BLaER1 (cell line): ENCODE results near the gene SCLY.
"Not testable (repeated sequence)": the region's sequence is repeated elsewhere in the genome, so short reads cannot be mapped to it uniquely, and the experiment has no call there.

Experiments used
- H3K27ac ChIP-seq: shearing (Covaris generic); formaldehyde crosslinking; 2 replicates; pipeline ENCODE4 v1.8.1; 2022
- H3K27me3 ChIP-seq: shearing (Covaris generic); formaldehyde crosslinking; 2 replicates; pipeline ENCODE4 v1.8.1; 2022
- H3K36me3 ChIP-seq: shearing (Covaris generic); formaldehyde crosslinking; 2 replicates; pipeline ENCODE4 v1.8.1; 2022
- H3K4me1 ChIP-seq: shearing (Covaris generic); formaldehyde crosslinking; 2 replicates; pipeline ENCODE4 v1.8.1; 2022
- H3K4me2 ChIP-seq: shearing (Covaris generic); formaldehyde crosslinking; 2 replicates; pipeline ENCODE4 v1.8.1; 2022
- H3K4me3 ChIP-seq: shearing (Covaris generic); formaldehyde crosslinking; 2 replicates; pipeline ENCODE4 v1.8.1; 2022
- H3K9ac ChIP-seq: shearing (Covaris generic); formaldehyde crosslinking; 2 replicates; pipeline ENCODE4 v1.8.1; 2022
- H3K9me3 ChIP-seq: shearing (Covaris generic); formaldehyde crosslinking; 2 replicates; pipeline ENCODE4 v1.8.1; 2022
- H4K20me1 ChIP-seq: shearing (Covaris generic); formaldehyde crosslinking; 2 replicates; pipeline ENCODE4 v1.8.1; 2022
- Cebpa-rat ChIP-seq: shearing (Covaris generic); IDR thresholded peaks from 2 replicates; pipeline ENCODE4 v1.8.1; 2022

Gene SCLY

GRCh38 chr2:238039151-238039550 lies 21.6 kb upstream of the SCLY start:
- H3K4me3 ChIP-seq: no peak overlapping the region
- H3K9ac ChIP-seq: no peak overlapping the region
- H3K36me3 ChIP-seq: peaks cover 82% of the 10 kb centered on the region
- no peaks in the 10 kb centered on the region for H3K4me1 ChIP-seq
- H3K9me3 ChIP-seq: no peaks in the 10 kb centered on the region
- no peaks in the 10 kb centered on the region for H3K27me3 ChIP-seq
- no peaks in the 10 kb centered on the region for H4K20me1 ChIP-seq
- H3K27ac ChIP-seq: no peak overlapping the region
- H3K4me2 ChIP-seq: no peak overlapping the region
- no peak for TF ChIP-seq Cebpa-rat

DNA sequence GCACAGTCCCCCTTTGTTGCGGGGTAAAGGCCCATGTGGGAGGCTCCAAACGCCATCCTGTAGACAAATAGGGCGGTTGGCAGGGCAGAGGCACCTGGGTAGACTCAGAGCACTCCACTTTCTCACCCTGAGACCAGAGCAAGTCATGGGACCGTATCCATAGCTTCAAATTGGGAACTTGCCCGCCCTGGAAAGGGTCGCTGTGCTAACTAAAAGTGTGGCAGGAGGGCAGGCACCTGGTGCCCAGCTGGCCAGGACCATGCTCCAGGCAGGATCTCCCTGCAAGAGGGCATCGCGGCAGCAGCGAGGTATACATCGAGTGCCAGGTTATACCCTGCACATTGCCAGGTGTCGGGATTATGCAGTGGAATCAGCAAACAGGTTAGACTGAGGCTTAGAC lies 20.8 kb upstream of the SCLY start:
- Histone ChIP-seq H3K4me1 (no peaks in the 10 kb centered on the region), H3K9ac (no peak overlapping the region), H3K36me3 (peaks cover 77% of the 10 kb centered on the region), H4K20me1 (no peaks in the 10 kb centered on the region), H3K4me2 (no peak overlapping the region), H3K27ac (no peak overlapping the region), H3K9me3 (no peaks in the 10 kb centered on the region), H3K4me3 (no peak overlapping the region), H3K27me3 (no peaks in the 10 kb centered on the region)
- no peak for TF ChIP-seq Cebpa-rat

DNA sequence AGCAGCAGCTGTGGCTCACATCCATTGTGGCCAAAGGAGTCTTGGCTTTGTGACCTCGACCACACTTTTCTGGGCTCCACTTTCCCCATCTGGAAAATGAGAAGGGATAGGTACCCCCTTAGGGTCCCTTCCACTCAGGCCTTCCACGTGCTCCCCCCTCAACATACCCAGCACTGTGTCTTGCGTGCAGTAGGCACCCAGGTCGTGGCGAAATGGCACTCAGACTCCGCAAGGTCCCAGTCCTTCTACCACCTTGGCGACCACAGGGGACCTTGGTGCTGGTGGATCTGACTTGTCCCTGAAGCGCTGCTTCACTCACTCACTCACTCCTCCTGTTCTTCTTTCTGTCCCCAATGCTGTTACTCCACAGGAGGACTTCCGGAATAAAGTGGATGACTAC lies 19.9 kb upstream of the SCLY start:
- no peak overlapping the region for H3K4me3 ChIP-seq
- H3K36me3 ChIP-seq: peaks cover 71% of the 10 kb centered on the region
- H3K9ac ChIP-seq: no peak overlapping the region
- H3K27ac ChIP-seq: no peak overlapping the region
- no peaks in the 10 kb centered on the region for H4K20me1 ChIP-seq
- H3K4me2 ChIP-seq: no peak overlapping the region
- H3K4me1 ChIP-seq: no peaks in the 10 kb centered on the region
- H3K27me3 ChIP-seq: no peaks in the 10 kb centered on the region
- no peaks in the 10 kb centered on the region for H3K9me3 ChIP-seq
- no peak for TF ChIP-seq Cebpa-rat

- H3K4me2 ChIP-seq: no peak overlapping the region
- no peak overlapping the region for H3K9ac ChIP-seq
- no peak overlapping the region for H3K4me3 ChIP-seq
- H3K4me1 ChIP-seq: no peaks in the 10 kb centered on the region
- no peaks in the 10 kb centered on the region for H3K27me3 ChIP-seq
- no peak overlapping the region for H3K27ac ChIP-seq
- H3K9me3 ChIP-seq: no peaks in the 10 kb centered on the region
- H4K20me1 ChIP-seq: no peaks in the 10 kb centered on the region
- TF ChIP-seq Cebpa-rat: no peak
- H3K36me3 ChIP-seq: peaks cover 67% of the 10 kb centered on the region
Observed at GRCh38 chr2:238042090-238042489, 18.7 kb upstream of the SCLY start.

DNA sequence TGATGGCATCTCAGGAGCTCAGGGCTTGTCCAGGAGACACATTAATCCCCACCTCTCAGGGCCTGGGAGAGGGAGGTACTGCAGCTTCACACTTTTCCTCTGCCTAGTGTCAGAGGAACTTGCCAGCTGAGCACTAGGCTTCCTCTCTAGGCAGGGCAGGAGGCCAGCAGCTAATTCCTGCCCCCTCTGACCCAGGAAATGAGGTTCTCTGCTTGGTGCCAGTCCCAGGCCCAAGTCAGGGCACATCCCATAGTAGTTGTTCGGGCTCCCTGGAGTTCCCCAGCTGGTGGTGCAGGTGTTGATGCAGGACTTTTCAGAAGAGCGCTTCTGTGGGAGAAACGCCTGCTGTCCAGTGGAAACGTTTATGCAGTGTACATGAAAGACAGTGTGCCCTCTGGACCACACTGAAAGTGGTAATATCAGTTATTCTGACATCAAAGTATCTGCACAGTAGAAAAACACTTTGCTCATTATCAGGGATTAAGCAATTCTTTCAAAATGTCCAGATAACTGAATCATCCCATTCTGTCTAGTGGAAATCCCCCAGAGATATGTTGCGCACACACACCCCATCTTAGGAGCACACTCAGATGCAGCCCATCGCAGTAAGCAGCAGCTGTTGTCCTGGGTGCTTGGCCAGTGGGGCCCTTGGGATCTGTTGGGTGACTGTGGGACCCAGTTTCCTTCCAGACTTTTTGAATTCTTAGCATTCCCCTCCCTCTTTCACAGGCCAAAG lies 17.8 kb upstream of the SCLY start:
- H3K4me2 ChIP-seq: no peak overlapping the region
- H3K36me3 ChIP-seq: peaks cover 58% of the 10 kb centered on the region
- H3K9ac ChIP-seq: 0 out of 2 replicates have a peak overlapping the region, but pooled peaks have one; percentile 11
- H3K9me3 ChIP-seq: 0 out of 2 replicates have a peak, but pooled peaks cover under 1% of the 10 kb centered on the region
- H3K4me3 ChIP-seq: no peak overlapping the region
- H4K20me1 ChIP-seq: no peaks in the 10 kb centered on the region
- no peaks in the 10 kb centered on the region for H3K4me1 ChIP-seq
- TF ChIP-seq Cebpa-rat: no peak
- no peaks in the 10 kb centered on the region for H3K27me3 ChIP-seq
- H3K27ac ChIP-seq: no peak overlapping the region

DNA sequence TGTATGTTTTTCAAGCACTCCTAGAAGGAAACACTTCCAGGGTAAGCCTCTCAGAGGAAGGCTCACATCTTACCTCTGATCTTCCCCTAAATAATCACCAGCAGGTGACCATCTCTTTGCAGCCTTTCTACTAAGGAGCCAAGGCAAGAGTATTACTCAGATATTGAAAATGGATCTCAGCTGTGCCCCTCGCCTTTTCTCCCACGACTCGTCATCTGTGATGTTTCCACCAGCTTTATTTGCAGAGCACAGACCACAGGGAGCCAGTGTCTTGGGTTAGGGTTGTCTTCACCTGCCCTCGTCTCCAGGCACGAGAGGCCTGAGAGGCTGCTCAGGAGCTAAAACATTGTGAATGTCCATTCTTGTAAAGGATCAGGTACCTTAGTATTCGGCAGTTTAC lies 16.9 kb upstream of the SCLY start:
- H3K27ac ChIP-seq: no peak overlapping the region
- peaks cover 50% of the 10 kb centered on the region for H3K36me3 ChIP-seq
- H3K4me1 ChIP-seq: no peaks in the 10 kb centered on the region
- no peak overlapping the region for H3K4me3 ChIP-seq
- no peak overlapping the region for H3K9ac ChIP-seq
- H3K9me3 ChIP-seq: peaks cover 5% of the 10 kb centered on the region; the same call in 1 of the 2 replicates
- H4K20me1 ChIP-seq: no peaks in the 10 kb centered on the region
- H3K27me3 ChIP-seq: no peaks in the 10 kb centered on the region
- TF ChIP-seq Cebpa-rat: no peak
- no peak overlapping the region for H3K4me2 ChIP-seq

DNA sequence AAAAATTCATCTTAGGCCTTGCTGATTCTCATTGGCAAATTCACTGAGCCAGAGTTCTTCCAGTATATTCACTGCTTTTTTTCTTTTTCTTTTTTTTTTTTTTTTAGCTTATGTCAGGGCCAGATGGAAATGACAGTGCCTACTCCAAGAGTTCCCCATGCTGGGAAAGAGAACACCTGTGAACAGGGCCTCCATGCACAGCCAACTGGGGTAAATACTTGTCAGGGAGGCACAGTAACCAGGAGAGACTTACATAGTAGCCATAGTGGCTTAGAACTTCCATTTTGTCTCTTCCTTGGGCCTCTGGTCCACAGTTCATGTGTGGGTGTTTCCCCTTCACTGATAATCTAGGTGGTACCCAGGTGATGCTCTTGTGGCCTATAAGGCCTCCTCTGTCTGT lies 15.2 kb upstream of the SCLY start:
- Histone ChIP-seq H3K4me2 (no peak overlapping the region), H3K4me1 (no peaks in the 10 kb centered on the region), H3K27ac (no peak overlapping the region), H3K9me3 (peaks cover 5% of the 10 kb centered on the region; the same call in 1 of the 2 replicates), H4K20me1 (no peaks in the 10 kb centered on the region), H3K9ac (no peak overlapping the region), H3K4me3 (no peak overlapping the region), H3K36me3 (peaks cover 32% of the 10 kb centered on the region), H3K27me3 (no peaks in the 10 kb centered on the region)
- no peak for TF ChIP-seq Cebpa-rat

DNA sequence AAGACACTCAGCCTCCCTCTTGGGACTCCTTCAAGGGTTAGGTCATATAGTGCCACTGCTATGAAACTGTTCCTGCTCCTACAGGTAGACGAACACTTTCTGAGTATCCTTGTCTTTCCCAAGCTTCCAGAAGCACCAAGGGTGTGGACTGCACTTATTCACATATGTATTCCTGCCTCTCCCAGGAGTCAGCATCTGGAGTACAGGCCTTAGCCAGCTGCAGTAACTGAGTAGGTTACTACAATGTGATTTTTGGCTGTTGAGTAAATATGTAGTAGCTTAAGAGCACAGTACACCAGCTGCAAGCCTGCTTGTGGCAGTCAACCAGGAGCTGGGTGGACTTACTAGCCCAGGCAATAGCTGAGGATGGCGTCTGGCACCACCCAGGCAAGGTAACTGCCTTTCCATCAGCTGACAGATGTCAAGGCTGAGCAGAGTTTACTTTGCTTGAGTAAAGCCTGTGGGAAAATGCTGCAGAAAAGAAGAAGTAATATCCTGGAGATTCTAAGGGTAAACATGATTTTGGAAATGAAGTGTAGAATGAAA lies 14.0 kb upstream of the SCLY start:
- peaks cover 21% of the 10 kb centered on the region for H3K36me3 ChIP-seq
- no peak overlapping the region for H3K9ac ChIP-seq
- H3K27ac ChIP-seq: no peak overlapping the region
- H3K4me2 ChIP-seq: no peak overlapping the region
- H3K27me3 ChIP-seq: no peaks in the 10 kb centered on the region
- H3K4me3 ChIP-seq: no peak overlapping the region
- no peaks in the 10 kb centered on the region for H4K20me1 ChIP-seq
- no peak for TF ChIP-seq Cebpa-rat
- H3K4me1 ChIP-seq: no peaks in the 10 kb centered on the region
- H3K9me3 ChIP-seq: peaks cover 5% of the 10 kb centered on the region; the same call in 1 of the 2 replicates

- H3K27me3 ChIP-seq: no peaks in the 10 kb centered on the region
- H3K4me3 ChIP-seq: no peak overlapping the region
- no peak overlapping the region for H3K27ac ChIP-seq
- no peak for TF ChIP-seq Cebpa-rat
- no peaks in the 10 kb centered on the region for H3K4me1 ChIP-seq
- H3K36me3 ChIP-seq: no peaks in the 10 kb centered on the region
- H4K20me1 ChIP-seq: no peaks in the 10 kb centered on the region
- no peak overlapping the region for H3K9ac ChIP-seq
- peaks cover 2% of the 10 kb centered on the region; the same call in 1 of the 2 replicates for H3K9me3 ChIP-seq
- H3K4me2 ChIP-seq: no peak overlapping the region
Observed at GRCh38 chr2:238053191-238053776, 7.5 kb upstream of the SCLY start.

DNA sequence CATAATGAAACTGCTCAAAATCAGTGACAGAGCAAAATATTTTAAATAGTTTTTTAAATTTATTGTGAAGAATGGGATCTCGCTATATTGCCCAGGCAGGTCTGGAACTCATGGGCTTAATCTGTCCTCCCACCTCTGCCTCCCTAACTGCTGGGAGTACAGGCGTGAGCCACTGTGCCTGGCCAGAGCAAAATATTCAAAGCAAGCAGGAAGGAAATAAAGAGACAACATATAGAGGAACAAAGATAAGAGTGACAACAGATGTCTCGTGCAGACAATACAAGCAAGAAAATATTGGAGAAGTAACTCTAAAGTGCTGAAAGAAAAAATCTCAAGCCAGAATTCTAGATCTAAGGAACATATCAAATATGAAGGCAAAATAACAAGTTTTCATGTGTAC lies 5.0 kb upstream of the SCLY start:
- TF ChIP-seq Cebpa-rat: no peak
- Histone ChIP-seq H3K4me1 (peaks cover 8% of the 10 kb centered on the region), H3K4me3 (no peak overlapping the region), H3K4me2 (no peak overlapping the region), H3K9ac (no peak overlapping the region), H3K9me3 (no peaks in the 10 kb centered on the region), H3K27ac (no peak overlapping the region), H3K36me3 (no peaks in the 10 kb centered on the region), H3K27me3 (no peaks in the 10 kb centered on the region), H4K20me1 (no peaks in the 10 kb centered on the region)

DNA sequence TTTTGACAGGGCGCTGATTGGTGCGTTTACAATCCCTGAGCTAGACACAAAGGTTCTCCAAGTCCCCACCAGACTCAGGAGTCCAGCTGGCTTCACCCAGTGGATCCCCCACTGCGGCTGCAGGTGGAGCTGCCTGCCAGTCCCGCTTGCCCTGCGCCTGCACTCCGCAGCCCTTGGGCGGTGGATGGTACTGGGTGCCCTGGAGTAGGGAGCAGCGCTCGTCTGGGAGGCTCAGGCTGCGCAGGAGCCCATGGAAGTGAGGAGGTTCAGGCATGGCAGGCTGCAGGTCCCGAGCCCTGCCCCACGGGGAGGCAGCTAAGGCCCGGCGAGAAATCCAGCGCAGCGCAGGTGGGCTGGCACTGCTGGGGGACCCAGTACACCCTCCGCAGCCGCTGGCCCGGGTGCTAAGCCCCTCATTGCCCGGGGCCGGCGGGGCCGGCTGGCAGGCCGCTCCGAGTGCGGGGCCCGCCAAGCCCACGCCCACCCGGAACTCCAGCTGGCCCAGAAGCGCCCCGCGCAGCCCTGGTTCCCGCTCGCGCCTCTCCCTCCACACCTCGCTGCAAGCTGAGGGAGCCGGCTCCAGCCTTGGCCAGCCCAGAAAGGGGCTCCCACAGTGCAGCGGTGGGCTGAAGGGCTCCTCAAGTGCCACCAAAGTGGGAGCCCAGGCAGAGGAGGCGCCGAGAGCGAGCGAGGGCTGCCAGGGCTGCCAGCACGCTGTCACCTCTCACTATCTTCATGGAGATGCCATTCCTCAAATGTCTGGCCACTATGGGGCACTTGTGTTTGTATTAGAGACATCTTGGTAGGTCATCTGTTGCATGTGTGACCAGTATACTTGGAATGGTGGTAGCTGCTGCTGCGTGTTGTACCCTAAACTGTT lies 2.9 kb upstream of the SCLY start:
- H3K4me1 ChIP-seq: peaks cover 23% of the 10 kb centered on the region
- not testable (repeated sequence) for H3K27me3 ChIP-seq, H3K36me3 ChIP-seq, H3K9ac ChIP-seq, H3K4me3 ChIP-seq, H4K20me1 ChIP-seq, H3K9me3 ChIP-seq, H3K4me2 ChIP-seq, H3K27ac ChIP-seq
